GM19025 (cell line): ENCODE data around the gene CYSRT1.

Experiments
- ATAC-seq: cut with Tn5 transposase; IDR thresholded peaks from one replicate; pipeline ENCODE4 v1.9.1; 2021; ENCODE audit warnings: mild to moderate bottlenecking, low read depth, moderate library complexity; ENCODE audit not compliant: unreplicated experiment

Gene CYSRT1, protein sequence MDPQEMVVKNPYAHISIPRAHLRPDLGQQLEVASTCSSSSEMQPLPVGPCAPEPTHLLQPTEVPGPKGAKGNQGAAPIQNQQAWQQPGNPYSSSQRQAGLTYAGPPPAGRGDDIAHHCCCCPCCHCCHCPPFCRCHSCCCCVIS

DNA sequence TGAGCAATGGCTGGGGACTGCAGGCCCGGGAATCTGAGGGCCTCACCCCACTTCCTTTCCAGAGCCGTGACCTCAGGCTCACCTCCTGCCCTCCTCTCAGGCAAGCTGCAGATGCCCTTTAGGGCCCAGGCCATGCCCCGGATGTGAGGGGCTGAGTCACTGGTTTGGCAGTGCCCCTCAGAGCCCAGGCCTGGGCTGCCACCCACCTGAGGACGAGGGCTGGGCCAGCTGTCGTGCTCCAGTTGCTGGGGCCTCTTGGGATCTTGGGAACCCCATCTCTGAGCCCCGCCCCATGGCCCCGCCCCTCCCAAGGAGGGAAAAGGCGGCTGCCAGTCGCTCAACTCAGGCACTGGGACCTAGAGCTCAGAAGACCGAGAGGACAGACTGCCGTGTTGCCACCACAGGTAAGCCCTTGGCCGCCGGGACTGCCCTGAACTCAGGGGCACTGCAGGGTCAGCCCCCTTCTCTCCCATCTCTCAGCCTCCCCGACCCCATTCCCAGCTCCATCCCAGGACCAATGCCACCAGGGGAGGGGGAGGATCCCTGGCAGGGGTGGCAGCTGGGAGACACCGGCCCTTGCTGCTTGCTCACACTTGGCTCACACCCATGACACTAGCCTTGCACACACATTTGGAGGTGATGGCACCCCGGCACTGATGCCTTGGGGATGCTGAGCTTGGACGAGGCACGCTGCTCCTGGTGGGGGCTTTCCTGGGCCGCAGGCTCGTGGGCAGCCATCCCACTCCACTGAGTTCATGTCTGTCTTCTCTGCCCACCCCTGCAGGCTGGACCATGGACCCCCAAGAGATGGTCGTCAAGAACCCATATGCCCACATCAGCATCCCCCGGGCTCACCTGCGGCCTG, at the start of gene CYSRT1:
Gene CYSRT1 (plus strand): TSS at position 345 of the 865 bp plus-strand sequence. CDS start 448 bp downstream, at position 793.
- no peak for ATAC-seq

DNA sequence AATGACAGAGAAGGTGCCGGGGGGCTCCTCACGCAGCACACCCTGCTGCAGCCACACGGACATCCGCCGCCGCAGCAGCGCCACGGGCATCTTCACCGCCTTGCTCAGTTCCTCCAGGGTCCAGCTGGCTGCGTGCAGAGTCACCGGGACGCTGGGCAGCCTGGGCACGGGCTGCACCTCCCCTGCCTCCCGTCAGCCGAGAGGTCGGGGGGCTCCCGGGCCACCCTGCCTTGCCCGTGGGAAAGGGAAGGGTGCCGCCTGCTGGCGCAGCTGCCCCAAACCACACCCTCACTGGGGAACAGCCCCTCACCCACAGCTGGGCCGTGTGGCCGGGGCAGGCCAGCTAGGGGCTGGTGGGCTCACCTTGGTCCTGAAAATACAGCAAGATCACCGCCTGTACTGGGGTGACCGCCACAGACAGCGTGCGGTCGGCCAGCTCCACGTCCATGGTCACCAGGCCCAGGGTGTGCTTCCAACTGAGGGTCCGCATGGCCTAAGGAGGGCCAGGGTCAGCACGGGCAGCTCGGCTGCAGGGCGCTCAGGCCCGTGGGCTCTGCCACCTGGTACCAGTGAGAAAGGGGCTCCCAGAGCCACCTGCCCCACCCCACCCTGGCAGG, 49.5 kb upstream of the CYSRT1 start:
- no peak for ATAC-seq

DNA sequence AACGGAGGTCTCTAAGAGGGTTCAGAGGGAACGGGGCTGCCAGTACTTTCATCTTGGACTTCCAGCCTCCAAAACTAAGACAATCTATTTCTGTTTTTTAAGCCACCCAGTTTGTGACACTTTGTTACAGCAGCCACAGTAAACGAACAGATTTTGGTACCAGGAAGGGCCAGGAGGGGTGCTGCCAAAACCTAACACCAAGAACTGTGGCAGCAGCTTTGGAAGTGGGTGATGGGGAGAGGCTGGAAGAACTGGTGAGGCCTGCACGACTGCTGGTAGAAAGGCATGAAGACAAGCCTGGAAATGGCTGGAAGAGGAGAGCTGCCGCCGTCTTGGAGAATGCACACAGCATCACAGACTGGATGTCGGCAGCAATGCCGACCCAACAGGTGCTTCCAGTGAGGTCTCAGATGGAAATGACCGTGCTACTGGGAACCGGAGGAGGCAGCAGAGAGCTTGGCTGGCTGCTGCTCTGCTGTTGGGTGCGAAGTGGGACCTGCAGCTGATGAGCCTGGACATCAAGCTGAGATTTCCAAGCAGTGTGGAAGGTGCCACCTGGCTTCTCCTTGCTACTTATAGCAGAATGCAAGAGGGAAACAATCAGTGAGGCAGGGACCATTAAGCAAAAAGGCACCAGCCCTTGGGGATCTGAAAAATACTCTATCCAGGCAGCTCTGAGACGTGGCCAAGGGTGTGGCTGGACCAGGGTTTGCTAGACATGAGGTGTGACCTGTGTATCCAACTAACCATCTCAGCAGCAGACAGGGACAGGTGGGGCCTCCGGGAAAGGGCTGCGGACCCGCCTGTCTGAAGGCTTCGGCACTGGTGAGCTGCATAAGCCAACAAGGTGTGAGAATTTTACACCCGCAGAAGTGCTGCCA, 48.4 kb upstream of the CYSRT1 start:
- no peak for ATAC-seq

DNA sequence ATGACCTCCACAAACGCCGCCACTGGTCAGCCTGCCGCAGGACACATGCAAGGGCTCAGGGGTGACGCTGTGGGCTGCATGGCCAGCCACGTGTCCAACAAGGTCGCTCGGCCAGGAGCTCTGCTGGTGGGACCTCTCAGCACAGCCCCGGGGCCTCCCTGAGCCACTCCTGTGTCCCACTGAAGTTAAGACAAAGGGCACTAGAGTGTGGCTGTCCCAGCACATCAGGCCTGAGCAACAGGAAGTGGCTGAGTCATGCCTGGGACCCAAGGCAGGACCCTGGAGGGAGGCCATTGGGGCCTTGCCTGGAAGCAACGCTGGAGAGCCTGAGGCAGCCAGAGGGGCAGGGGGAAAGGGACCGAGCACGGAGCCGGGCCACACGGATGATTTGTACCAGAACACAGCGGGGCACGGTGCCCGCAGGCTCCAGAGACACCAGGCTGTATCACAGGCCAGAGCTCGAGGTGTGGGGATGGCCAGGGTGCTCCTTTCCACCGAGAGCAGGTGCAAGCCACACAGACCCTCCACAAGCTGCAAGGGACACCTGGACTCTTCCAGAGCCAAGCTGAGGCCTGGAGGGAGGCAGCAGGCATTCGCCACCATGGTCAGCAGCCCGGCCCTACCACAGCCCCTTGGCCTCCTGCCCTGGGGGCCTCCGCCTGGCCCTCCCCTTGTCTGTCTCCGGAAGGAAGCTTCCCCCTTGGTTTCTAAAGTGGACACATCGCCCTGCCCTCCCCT, 46.6 kb upstream of the CYSRT1 start:
- no peak for ATAC-seq

DNA sequence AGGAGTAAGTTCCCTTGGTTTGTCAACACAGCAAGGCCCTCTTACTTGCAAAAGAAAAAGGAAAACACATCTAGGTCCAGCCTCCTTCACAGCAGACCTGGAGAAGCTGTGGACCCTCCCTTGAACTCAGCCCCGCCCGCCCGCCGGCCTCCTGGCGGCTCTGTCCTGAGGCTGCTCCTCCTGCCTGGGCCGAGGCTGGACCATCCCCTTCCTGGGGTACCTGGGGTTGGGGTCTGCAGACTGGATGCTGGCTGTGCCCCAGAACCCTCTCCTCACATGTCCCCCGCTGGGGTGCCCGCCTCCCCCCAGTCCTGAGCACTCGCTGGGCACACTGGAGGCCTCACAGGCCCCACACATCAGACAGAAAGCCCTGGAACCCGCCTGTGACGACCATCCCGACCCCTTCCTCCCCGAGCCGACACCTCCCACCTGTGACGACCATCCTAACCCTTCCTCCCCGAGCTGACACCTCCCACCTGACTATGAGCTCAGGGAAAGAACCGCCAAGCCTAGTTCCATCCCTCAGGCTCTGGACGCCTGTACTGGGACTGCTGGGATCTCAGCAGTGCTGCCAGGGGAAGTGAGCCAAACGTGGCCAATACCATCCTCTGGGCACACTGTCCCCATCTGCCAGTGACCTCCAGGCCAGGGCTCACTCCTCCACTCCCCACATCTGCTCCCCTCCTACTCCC, 45.9 kb upstream of the CYSRT1 start:
- ATAC-seq: no peak

DNA sequence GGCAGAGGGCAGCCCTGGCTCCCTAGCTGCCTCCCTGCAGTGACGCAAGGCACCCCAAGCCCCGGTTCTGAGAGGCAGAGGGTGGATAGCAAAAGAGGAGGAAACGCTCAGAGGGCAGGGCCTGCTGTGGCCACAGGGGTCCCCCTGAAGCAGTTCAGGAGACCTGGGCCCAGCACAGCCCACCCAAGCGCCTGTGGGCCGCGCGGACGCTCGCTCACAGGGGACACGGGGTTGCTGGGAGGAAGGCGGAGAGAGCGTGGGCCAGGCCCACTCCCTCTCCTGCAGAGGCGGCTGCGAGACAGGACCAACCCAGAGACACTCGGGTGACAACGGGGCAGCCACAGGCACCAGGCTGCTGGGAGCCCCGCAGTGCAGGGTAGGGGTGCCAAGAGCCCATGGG, 45.2 kb upstream of the CYSRT1 start:
- ATAC-seq: no peak

DNA sequence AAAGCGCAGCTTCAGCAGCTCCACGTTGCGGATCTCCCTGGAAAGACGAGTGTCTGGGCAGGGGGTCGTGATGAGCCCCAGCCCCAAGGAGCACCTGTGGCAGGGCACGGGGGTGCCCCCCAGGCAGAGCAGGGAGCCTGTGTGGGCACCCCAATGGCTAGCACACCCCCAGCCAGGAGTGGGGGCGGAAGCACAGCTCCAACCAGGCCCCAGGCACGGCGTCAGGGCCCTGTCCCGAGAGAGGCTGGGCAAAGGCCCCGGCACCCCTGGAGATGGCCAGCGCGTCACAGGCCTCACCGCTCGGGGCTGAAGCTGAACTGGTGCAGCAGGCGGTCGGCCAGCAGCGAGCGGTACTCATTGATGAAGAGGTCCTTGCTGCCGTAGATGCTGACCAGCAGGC, 44.5 kb upstream of the CYSRT1 start:
- ATAC-seq: no peak

DNA sequence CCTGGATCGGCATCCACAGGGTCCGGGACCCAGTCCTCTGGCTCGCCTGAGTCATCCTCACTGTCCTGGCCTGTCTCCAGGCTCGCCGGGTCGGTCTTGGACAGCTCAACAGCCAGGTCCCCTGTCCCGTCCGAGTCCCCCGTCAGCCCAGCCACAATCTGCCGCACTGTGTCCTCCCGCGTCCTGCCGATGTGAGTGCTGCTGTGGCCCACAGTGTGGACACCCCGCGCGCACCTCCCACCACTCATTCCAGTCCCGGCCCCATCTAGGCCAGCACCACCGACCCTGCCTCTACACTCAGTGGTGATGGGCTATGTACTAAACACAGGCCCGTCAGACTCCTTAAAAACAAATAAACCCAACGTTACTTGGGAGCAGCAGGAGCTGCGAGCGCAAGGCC, 43.3 kb upstream of the CYSRT1 start:
- no peak for ATAC-seq

DNA sequence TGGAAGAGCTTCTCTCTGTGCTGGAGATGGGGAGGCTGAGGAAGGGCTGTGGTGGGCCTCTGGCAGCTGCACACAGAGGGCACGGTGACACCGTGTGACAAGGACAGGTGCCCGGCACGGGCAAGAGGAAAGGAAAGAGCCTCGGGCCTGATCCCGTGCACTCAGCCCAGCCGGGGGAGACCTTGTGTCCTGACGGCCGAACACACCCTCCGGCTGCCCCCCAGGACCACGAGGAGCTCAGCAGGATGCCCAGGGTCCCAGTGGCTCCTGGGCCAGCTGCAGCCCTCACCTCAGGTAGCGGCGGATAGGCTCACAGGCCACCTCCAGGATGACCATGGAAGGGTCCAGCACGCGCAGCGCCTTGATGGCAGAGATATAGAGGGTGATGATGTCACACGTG, 42.1 kb upstream of the CYSRT1 start:
- no peak for ATAC-seq

DNA sequence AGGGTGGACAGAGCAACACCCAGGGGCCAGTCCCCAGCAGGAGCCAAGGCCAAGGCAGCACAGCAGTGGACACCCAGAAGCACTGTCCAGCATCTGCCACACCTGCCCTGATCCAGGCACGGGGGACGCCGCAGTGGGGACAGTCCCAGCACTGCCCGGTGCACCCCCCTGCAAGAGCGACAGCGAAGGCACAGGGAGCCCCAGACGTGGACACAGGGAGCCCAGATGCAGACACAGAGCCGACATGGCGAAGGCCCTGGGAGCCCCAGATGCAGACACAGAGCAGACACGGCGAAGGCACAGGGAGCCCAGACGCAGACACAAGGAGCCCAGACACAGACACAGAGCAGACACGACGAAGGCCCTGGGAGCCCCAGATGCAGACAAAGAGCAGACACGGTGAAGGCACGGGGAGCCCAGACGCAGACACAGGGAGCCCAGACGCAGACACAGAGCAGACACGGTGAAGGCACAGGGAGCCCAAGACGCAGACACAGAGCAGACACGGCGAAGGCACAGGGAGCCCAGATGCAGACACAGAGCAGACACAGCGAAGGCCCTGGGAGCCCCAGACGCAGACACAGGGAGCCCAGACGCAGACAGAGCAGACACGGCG, 40.9 kb upstream of the CYSRT1 start:
- ATAC-seq: no peak

DNA sequence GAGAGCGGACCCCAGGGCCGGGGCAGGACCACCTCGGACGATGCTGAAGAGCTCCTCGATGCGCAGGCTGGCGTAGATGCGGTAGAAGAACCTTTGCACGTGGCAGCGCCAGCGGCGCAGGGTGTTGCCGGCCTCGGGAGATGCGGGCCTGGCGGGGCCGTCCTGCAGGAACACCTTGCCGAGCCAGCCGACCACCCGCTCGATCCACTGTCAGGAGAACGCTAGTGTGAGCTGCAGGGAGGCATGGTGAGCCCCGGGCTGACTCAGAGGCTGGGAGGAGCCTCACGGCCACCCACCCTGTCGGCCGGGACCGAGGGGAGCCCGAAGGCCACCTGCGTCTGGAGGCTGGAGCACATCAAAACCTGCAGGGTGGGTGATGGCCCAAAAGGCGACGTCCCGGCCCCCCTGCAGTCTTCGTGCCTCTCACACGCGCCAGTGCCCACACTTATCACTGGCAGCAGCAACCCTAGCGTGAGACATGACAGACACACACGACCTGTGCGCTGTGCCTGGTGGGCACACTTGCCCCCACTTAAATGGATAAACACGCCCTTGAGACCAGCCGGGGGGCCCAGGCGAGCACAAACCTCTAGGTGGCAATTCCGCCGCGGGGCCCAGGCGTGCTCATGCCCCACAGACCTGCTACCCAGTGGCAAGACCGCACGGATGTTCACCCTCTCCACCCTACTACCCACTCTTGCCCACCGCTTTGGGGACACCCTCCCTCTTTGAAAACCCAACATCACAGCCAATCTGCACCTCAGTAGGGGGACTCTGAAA, 39.9 kb upstream of the CYSRT1 start:
- no peak for ATAC-seq

DNA sequence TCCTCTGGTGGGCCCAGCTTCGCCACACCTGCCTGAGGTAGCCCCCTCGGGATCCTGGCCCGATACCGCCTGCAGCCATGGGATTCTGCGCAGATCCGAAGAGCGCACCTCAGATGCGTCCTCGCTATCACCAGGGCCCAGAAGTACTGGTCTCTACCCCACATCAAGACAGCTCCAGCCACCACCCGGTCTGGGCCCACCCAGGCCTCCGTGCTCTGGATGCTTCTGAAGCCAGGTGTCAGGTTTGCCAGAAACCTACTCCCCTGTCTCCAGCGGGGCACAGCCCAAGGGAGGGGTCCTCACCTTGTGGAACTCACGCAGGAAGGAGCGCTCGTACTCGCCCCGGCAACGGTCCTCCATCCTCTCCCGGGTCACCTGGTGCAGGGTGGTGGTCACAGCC, 39.1 kb upstream of the CYSRT1 start:
- ATAC-seq: no peak

DNA sequence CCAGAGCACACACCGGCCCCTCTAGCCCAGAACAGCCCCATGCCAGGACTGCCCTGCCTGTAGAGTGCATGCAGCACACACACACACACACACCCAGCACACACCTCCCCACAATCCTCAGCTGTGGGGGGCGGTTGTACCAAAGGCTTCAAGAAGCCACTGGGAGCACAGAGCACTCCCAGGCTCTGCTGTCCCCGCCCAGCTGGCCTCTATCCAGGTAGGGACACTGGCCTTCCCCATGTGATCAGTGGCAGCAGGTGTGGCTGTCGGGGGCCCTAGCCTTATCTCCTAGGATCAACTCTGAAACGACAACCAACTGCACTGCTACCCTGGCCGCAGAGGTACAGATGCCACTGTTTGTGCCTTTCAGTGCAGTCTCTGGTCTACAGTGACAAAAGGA, 38.6 kb upstream of the CYSRT1 start:
- no peak for ATAC-seq

DNA sequence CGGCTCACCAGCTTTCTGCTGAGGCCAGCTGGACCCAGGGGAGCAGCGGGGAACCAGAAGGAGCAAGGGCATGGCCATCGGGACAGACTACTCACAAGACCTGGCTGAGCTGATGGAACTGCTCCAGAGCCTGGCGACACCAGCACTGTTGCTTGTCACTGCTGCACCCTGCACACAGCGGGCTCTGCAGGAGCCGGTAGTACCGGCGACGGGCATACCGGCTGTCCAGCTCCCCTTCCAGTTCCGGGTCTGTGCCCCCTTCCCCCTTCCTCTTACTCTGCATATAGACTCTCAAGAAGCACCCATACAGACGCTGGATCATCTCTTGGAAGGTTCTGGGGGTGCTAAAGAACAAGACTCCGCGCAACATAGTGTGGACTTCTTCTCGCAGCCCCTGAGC, 37.6 kb upstream of the CYSRT1 start:
- ATAC-seq: no peak

DNA sequence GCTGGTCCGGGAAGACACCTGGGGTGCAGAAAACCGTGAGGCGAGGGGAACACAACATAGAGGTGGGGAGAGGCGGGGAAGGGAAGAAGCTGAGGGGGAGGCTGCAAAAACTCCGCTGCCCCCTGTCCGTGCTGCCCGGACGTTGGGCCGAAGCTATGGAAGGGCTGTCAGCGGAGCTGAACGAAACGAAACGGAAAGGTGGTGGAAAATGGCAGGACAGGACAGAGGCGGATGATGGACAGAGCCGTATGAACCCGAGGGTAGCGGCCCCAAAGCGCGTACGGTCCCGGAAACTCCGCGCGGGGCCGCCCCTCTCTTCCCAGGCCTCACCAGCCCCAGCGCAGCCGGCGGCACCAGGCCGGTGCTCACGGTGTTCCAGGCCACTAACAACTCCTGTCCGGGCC, 36.9 kb upstream of the CYSRT1 start:
- ATAC-seq: no peak

DNA sequence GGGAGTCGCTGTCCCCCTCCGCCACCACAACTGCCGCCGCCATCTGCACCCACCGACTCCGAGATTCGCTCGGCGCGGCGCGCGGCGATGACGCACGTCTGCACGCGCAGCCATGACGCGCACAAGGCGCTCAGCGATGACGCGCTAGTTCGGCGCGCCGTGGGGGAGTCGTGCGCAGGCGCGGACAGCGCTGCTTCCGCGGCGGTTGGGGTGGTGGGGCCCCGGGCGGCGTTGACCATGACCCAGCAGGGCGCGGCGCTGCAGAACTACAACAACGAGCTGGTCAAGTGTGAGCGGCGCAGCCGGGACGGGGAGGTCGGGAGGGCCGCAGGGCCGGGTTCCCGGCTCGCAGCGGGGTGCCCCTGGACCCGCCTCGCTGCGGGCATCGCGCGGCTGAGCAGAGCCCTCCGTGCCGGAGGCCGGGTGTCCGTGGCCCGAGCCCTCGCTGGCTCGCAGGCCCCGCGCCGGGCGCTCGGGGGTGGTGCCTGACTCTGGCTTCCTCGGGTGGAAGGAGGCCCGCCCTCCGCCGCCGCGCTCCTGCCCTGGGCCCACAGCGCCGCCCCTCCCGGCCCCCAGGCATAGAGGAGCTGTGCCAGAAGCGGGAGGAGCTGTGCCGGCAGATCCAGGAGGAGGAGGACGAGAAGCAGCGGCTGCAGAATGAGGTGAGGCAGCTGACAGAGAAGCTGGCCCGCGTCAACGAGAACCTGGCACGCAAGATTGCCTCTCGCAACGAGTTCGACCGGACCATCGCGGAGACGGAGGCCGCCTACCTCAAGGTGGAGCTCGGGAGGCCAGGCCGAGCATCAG, 36.3 kb upstream of the CYSRT1 start, which contains the start of the genes ANAPC2 and SSNA1:
Gene ANAPC2 (minus strand): TSS at position 71 of the 807 bp plus-strand sequence. CDS start 28 bp downstream, at position 43.
Gene SSNA1 (plus strand): TSS at position 187 of the 807 bp plus-strand sequence. CDS start 51 bp downstream, at position 238.
- peak; percentile 77 for ATAC-seq
